ENCODE measurements around the gene CCDC177.

The CCDC177 gene

DNA sequence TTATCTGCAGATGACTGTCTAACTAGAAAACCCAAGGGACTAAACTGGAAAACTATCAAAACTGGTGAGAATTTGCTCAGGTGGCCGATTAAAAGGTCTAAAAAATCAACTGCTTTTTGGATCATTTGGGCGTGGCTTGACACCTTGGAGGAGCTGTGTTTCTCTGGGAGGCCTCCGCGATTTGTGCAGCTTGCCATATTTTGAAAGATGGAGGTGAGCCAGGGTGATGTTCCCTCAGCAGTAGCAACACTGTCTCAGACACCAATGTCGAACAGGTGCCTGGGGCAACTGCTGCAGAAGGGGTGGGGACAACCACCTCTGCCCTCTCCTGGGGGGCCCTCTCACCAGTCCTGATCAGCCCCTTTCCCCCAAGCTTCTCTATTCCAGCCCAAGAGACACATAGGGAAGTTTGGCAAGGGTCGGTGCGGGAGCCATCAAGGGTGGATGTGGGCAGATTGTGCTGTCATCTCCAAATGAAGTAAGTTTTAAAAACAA is 3.8 kb downstream of the CCDC177 start:
- no peak overlapping the region for H3K4me3 ChIP-seq (ENCODE audit: low read depth, low read length)

DNA sequence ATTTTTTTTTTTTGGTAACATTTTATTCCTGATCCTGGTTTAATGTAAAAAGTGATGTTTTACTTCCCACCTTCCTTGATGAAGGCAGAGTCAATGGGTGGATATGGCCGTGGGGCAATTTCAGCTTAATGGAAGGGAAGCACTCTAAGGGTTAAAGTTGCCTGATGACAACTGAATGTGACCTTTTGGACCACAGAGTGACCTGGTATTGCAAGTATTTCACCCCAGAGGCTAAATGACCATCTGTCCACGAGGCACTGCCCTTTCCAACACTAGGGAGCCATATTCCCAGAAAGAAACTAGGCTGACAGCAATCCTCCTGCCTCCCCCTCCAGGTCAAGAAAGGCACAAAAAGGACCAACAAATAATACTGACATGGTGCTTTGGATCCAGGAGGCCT is 4.8 kb downstream of the CCDC177 start:
- H3K4me3 ChIP-seq (ENCODE audit: low read depth, low read length) = no peak overlapping the region

DNA sequence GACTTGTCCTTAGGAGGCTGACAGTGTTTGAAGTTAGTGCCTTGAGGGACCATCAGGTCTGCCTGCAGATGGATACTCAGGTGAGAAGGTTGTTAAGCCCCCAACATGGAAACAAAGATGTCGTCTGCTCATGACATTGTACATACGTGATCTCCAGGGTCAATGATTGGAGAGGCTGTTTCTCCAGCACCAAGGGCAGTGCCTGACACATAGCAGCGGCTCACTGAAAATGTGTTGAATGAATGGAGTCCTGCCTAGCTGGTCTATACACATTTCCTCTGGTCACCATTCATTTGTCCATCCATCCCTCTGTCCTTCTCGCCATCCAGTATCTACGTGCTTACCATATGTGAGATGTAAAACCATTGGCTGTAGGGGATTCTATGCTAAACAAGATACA is 7.1 kb downstream of the CCDC177 start:
- H3K4me3 ChIP-seq (ENCODE audit: low read depth, low read length) = no peak overlapping the region

DNA sequence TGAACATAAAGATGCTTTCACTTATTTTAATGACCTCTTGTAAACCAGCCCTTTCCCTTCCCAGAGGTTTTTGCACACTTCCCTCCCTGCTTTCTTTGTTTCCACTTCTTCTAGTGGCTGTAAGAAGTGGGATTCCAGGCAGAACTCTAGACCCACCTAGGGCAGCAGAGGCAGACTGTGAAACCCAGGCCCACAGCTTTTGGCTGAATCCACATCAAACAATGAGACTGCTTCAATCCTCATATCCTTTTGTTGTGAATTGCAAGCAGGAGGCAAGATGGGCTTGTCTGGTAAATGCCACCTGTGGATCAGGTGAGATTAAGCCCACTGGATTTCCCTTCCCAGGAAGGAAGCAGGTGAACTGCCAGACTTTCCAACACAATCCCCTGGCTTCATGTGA is 12.8 kb downstream of the CCDC177 start:
- H3K4me3 ChIP-seq (ENCODE audit: low read depth, low read length) = no peak overlapping the region

DNA sequence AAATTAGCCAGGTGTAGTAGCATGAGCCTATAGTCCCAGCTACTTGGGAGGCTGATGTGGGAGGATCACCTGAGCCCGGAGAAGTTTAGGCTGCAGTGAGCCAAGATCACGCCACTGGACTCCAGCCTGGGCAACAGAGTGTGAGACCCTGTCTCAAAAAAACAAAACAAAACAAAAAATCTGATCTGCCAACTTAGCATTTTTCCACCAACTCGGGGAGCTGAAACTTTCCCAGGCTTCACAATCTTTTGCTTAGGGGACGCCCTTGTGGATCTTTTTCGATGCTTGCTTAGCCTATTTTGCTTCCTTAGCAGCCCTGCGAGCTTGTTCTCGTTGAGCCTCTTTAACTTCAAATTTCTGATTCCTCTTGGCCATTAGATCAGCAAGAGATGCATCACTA is 13.8 kb downstream of the CCDC177 start:
- no peak overlapping the region for H3K4me3 ChIP-seq (ENCODE audit: low read depth, low read length)

DNA sequence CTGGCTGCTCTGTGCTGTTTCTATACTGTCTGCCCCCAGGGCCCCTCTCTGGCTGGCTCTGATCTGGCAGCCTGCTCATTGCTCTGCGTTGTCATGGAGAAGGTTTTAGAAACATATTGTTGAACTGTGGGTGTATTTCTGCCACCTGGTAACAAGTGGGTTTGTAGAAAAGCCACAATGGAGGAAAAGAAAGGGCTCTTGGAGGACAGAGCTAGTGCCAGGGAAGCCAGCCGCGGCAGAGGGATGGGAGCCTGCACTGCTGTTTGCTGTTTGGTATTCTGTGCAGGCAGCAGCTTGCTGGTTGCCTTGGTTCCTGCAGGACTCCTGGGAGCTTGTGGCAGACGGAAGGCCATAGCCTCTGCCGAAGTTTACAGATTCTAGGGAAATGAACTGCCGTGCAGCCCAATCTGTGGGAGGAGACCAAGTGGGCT is 15.1 kb downstream of the CCDC177 start:
- H3K4me3 ChIP-seq (ENCODE audit: low read depth, low read length) = no peak overlapping the region

DNA sequence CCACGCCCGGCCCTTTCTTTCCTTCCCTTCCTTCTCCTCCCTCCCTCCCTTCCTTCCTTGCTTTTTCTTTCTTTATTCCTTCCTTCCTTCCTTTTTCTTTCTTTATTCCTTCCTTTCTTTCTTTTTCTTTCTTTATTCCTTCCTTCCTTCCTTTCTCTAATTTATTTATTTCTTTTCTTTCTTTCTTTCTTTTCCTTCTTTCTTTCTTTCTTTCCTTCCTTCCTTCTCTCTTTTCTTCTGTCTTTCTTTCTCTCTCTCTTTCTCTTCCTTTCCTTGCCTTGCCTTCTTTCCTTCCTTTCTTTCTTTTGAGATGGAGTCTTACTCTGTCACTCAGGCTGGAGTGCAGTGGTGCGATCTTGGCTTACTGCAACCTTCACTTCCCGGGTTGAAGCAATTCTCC is 15.9 kb downstream of the CCDC177 start:
- no peak overlapping the region for H3K4me3 ChIP-seq (ENCODE audit: low read depth, low read length)

DNA sequence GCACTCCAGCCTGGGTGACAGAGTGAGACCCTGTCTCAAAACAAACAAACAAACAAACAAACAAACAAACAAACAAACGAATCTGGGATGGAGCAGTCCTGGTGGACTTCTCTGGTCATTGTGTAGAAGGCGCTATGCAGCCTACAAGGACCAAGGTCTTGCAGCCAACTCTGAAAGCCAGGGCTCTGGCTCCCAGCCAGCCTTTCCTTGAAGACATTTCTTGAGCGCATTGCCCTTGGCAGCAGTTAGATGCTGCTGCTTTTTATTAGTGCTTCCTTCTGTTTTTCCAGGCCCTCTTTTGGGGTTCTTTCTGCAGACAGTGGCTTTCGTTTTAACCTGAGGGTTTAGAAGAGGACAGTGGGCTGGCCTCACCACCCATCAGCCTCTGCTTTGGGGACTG is 20.2 kb downstream of the CCDC177 start:
- H3K4me3 ChIP-seq (ENCODE audit: low read depth, low read length) = no peak overlapping the region

DNA sequence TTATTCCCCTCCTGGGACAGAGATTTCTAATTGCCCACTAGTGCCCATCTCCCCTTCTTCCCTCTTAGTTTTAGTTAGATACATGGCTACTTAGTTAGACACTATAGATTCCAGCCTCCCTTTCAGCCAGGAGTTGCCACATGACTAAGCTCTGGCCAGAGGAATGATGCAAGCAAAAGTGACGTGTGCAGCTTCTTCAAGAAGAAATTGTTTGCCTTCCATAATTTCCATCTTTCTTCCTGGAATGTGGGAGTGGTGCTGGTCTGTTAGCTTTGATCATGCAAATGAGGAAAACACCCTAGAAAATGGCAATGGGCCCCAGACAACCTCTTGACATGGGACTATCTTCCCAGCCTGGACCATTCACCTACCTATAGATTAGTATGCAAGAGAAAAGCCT is 21.4 kb downstream of the CCDC177 start:
- no peak overlapping the region for H3K4me3 ChIP-seq (ENCODE audit: low read depth, low read length)

DNA sequence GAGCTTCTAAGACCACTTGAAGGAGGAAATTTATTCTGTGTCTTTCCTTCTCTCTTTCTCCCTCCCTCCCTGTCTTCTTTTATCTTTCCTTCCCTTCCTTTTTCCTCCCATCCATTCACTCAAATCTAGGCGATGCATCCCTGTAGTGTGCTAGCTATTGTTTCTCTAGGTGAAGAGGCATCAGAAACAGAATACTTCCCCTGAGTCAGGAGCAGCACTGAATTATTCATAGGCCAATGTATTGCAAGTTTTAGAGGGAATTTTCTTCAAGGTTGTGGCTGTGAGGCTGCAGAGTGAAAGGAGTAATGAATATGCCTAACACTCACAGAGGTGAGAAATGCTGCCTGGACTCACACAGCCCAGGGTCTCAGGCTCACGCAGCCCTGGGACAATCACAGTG is 23.2 kb downstream of the CCDC177 start:
- no peak overlapping the region for H3K4me3 ChIP-seq (ENCODE audit: low read depth, low read length)

DNA sequence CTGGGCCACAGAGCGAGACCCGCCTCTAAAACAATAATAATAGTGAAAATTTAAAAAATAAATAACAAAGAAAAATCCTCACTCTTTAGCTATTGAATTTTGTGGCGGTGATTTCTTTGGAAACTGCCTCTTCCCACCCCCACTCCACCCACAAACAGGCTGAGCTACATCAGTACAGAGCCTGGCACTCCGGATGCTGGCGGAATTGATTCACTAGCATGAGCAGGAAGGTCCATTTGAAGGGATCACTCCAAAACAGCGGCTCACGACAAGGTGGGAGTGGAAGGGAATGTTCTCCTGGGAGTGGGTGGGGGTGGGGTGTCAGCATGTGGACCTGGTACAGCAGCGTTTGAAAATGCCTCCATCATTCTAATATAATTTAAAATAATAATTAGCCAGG is 26.1 kb downstream of the CCDC177 start:
- H3K4me3 ChIP-seq (ENCODE audit: low read depth, low read length) = no peak overlapping the region

DNA sequence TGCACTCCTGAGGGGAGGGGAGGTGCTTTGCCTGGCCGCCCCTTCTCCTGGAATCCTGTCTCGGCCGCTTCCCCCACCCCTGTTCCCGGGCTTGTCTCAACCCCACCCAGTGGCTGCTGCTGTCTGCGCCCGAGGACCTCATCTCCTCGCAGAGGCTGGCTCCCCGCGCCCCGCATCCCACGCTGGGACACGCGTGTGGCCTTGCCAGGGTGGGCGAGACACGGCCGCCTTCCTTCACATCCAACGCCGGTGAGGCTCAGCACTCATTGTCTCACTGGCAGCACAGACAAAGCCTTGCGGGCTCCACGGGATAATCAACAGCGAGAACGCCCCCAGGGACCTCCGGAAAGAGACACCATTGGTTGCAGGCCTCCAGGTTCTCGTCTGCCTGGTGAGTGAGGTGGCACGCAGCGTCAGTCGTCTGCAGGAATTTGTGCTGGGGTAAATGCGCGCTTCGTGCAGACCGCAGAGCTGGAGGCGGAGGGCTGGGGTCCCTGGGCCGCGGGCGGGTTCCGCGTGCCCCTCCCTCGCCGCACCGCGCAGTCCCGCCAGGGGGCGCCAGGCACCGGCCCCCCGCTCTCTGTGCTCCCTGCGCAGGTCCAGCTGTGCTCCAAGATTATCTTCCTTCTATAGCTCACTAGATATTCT is 26.8 kb downstream of the CCDC177 start:
- peak overlapping the region; percentile 40 for H3K4me3 ChIP-seq (ENCODE audit: low read depth, low read length)

DNA sequence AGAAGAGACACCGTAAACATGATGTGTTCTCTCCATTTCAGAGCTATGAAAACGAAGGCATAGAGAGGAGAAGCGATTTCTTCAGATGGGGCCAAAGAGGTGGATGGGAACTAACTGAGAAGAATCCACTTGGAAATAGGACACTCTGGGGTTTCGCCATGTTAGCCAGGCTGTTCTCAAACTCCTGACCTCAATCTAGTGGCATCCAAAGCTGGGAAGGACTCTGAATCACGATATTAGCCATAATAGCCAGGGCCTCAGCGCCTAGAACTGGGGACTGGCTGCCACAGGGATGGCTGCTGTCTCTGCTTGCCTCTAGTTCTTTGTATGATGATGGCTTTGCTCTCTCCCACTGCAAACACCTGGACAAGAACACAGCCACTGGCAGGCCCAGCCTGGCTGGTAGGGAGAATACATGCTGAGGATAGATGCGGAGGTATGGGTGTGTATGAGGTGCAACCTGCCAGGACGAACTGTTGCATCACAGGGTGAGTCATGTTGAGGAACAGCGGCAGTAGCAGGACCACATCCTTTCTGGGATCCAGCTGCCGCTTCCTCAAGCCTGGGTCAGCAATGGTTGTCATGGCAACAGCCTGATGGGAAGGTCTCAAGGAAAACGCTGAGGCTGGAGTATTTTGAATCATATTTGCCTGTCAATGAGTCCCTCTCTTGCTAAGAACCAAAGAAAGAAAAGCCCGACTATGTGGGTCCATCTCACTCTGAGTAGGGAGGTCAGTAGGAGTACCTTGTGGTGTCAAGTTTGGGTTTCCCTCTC is 31.1 kb downstream of the CCDC177 start:
- H3K4me3 ChIP-seq (ENCODE audit: low read depth, low read length) = no peak overlapping the region

DNA sequence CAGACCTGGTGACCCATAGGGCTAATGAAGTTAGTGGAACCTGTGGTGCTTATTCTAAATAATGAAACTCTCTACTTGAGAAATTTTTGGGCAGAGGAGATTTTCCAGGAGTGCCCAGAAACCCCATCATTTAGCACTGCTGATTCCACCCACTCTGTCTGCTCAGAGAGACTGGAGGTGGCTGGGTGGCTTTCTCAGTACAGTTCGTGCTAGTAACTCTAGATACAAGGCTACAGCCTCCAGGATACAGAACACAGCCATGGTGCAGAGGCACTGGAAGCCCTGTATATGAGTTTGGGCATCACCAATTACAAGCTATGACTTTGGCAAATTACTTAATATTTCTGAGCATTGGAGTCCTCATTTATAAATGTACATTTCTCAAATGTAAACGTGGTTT is 32.4 kb downstream of the CCDC177 start:
- H3K4me3 ChIP-seq (ENCODE audit: low read depth, low read length) = no peak overlapping the region

DNA sequence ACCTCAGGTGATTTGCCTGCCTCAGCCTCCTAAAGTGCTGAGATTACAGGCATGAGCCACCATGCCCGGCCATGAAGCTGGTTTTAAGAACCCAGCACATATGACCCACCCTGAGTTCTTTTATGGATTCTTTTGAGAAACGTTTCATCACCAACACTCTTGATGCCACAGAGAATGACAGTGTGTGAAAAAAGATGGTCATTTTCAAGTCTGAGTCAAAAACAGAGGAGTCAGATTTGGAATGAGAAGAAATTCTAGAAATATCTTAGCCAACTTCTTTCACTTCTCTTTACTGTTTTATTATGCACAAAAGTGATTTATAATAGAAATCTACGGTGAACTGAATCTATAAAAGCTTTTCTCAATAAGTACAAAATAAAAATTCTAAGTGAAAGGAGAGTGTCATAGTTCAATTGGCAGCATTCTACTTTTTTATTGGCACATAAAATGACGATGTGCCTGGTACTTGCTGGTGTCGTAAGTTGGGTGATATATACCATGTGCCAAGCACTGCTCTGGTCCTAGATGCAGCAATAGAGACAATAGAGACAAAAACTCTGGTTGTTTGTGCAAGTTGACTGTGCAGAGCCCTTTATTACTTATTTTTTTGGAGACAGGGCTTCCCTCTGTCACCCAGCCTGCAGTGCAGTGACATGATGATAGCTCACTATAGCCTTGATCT is 33.9 kb downstream of the CCDC177 start:
- no peak overlapping the region for H3K4me3 ChIP-seq (ENCODE audit: low read depth, low read length)

DNA sequence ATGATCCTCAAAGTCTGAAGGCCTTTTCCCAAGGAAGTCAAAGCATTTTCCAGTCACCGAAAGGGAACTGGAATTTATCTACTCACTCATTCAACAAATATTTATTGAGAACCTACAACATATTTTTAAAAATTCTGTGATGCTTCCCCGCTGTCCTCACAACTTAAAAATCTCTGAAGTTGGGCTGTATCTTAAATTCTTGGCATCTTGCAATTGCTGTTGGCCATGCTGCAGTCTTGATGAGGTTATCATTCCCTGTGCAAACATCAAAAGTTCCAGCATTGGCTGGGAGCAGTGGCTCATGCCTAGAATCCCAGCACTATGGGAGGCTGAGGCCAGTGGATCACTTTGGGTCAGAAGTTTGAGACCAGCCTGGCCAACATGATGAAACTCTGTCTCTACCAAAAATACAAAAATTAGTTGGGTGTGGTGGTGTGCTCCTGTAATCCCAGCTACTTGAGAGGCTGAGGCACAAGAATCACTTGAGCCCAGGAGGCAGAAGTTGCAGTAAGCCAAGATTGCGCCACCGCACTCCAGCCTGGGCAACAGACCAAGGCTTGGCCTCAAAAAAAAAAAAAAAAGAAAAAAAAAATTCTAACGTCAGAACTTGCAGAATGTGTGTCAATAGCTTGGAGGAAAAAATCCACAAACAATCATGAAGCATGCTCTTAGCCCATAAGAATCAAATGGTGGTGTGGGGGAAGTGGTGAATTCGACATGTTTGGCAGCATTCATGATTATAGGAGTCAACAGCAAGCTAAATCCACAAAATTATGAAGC is 34.9 kb downstream of the CCDC177 start:
- H3K4me3 ChIP-seq (ENCODE audit: low read depth, low read length) = no peak overlapping the region

DNA sequence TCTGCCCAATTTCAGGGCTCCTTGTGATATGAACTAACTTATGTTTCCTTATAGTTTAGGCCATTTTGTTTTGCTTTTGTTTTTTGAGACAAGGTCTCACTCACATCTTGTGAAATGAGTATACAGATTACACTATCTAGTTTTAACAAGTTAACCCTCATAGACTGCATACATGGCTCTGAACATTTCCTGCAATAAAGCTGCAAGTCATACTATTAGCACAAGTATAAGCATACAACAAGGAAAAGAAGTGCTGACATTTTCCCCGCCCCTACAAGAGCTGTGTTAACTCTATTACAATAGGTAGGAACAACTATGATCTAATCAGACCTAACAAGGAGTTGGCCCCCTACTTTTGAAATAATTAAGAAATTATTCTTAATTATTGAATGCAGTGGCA is 35.9 kb downstream of the CCDC177 start:
- H3K4me3 ChIP-seq (ENCODE audit: low read depth, low read length) = no peak overlapping the region

DNA sequence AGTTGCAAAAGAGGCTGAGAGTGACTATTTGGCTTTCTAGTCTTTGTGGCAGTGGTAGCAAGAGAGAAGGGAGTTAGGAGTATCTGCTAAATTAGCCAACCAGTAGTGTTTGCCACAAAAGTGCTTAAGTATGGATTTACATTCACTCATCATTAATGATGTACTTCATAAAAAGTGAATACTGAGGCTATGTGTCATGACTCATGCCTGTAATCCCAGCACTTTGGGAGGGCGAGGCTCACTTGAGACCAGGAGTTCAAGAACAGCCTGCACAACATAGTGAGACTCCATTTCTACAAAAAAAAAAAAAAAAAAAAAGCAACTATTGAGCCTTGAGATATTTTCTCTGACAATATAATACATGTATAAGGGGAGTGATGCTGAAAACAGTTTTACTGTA is 36.8 kb downstream of the CCDC177 start:
- no peak overlapping the region for H3K4me3 ChIP-seq (ENCODE audit: low read depth, low read length)

DNA sequence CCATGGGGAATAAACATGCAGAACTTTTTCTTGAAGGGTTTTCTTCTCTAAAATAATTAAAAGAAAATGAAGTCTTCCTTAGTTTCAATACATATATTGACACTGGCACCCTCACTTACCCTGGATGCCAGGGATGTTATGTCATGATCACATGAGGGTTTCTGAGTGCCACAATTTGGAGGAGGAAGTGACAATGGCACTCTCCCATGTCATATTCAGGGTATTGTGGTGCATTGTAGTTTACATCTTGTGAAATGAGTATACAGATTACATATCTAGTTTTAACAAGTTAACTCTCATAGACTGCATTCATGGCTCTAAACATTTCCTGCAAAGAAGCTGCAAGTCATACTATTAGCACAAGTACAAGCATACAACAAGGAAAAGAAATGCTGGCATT is 37.7 kb downstream of the CCDC177 start:
- H3K4me3 ChIP-seq (ENCODE audit: low read depth, low read length) = no peak overlapping the region

DNA sequence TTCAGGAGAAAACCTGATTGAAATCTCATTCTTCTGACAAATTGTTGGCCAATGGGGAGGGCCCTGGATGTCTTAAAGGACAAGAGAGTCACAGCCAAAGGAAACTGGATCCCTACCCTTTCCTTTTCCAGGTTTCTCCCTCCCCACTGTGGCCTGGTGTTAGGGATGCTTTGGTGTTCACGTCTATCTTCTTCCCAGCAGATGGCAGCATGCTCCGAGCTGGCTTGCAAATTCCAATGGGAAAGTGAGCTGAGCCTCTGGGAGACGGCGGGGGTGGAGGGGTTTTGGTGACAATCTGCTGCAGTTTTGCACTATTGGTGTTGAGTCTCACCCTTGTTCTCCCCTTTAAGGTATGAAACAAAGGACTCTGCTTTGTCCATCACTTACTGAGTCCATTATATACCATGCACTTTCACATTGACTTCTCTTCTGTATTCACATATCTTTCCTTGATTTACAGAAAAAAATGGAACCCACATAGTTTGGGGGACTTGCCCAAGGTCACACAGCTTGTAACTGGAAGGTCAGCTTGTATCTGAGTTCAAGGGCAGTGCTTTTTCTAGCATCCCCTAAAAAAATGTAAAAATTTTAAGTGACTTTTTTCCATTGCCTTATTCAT is 39.3 kb downstream of the CCDC177 start:
- H3K4me3 ChIP-seq (ENCODE audit: low read depth, low read length) = no peak overlapping the region
